Loucy (cell line): ENCODE data around the gene TMEM43.

Source experiments
- EZH2phosphoT487 ChIP-seq: fragments of 200-600 bp; IDR thresholded peaks from 2 replicates; pipeline ENCODE4 v1.6.1; 2018; ENCODE audit warnings: antibody characterized with exemption, mild to moderate bottlenecking, moderate library complexity, borderline replicate concordance
- TF ChIP-seq, protein P1 (sequence below): fragments of 200-600 bp; sonication (generic); conservative IDR thresholded peaks from 2 replicates; pipeline ENCODE4 v1.5.1; 2014; ENCODE audit warnings: mild to moderate bottlenecking, antibody characterized with exemption, low read length

DNA sequence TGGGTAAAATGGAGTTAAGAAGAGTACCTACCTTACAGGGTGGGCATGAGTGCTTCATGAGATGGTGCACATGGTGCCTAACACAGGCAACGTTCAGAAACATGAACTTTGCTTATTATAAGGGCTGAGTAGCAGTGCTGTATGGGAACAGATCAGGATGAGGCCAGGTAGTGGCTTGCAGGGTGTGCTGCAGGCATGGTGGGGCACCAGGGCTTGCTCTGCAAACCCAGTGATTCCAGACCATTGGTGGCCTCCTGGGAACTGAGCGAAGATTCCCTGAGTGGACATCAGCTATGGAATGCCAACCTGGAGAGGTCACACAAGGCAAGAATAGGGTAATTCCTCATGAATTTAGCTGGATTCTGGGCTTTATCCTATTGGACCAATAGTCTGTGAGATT, 15.8 kb downstream of the TMEM43 start:
- TF ChIP-seq, protein P1, sequence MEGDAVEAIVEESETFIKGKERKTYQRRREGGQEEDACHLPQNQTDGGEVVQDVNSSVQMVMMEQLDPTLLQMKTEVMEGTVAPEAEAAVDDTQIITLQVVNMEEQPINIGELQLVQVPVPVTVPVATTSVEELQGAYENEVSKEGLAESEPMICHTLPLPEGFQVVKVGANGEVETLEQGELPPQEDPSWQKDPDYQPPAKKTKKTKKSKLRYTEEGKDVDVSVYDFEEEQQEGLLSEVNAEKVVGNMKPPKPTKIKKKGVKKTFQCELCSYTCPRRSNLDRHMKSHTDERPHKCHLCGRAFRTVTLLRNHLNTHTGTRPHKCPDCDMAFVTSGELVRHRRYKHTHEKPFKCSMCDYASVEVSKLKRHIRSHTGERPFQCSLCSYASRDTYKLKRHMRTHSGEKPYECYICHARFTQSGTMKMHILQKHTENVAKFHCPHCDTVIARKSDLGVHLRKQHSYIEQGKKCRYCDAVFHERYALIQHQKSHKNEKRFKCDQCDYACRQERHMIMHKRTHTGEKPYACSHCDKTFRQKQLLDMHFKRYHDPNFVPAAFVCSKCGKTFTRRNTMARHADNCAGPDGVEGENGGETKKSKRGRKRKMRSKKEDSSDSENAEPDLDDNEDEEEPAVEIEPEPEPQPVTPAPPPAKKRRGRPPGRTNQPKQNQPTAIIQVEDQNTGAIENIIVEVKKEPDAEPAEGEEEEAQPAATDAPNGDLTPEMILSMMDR, result no peak
- TF ChIP-seq EZH2phosphoT487, result no peak
